ENCODE measurements around the gene TXN2.

TXN2 gene

GRCh38 chr22:36417281-36417686 is 64.2 kb downstream of the TXN2 start:
- TF ChIP-seq CTCF (IDR thresholded peaks at IDR 0.05) (no peak), ZFX (IDR thresholded peaks at IDR 0.05; ENCODE audit: borderline replicate concordance) (no peak)
- no peak overlapping the region for H3K27ac ChIP-seq
